Measurements from ENCODE around the gene ESPL1.
"Not testable (repeated sequence)": the region's sequence is repeated elsewhere in the genome, so short reads cannot be mapped to it uniquely, and the experiment has no call there.

ESPL1 gene

DNA sequence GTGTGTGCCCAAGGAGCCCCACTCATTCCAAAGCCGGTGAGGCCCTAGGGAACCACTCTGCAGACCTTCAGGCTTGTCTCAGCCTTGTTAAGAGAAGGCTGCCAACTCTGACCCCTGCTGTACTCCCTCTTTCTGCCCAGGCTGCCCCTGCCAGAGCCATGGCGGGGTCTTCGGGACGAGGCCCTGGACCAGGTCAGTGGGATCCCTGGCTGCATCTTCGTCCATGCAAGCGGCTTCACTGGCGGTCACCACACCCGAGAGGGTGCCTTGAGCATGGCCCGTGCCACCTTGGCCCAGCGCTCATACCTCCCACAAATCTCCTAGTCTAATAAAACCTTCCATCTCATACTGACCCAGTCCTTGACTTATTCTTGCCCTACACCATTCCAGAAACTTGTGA, 38.7 kb downstream of the ESPL1 start:
- DNase-seq = no peak

DNA sequence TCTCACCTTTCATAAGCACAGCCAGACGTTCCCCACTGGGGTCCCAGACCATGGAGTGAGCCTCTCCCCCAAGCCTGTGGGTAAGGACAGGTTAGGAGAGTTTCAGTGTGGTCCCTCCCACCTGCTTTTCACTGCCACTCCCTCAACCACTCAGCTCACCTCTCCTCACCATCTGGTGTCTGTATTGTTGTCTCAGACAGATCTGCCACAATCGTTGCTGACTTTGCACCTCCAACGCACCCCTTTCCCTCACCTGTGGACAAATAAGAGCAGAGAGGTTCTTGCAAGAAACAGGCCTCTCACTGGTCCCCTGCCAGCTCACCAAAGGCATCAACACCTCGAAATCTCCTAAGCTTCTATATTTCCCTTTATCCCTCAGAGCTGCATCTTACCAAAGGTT, 40.2 kb downstream of the ESPL1 start:
- no peak for DNase-seq

DNA sequence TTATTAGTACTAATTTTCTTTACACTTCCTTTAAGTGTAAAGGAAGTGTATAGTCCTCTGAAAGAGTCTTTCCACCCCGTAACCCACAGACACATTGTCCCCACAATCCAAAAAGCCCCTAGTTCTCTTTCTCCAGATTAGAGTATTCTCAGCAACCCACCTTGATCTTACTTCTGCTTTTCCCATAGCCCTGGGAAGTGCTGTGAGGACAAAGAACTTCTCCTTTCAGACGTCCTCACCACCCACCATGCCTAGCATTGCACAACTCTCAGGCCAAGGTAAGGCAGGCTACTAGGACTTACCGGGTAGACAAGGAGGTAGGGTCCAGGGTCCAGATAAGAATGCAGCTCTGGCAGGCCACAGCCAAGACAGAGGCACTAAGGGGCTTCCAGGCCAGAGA, 45.9 kb downstream of the ESPL1 start:
- no peak for DNase-seq

DNA sequence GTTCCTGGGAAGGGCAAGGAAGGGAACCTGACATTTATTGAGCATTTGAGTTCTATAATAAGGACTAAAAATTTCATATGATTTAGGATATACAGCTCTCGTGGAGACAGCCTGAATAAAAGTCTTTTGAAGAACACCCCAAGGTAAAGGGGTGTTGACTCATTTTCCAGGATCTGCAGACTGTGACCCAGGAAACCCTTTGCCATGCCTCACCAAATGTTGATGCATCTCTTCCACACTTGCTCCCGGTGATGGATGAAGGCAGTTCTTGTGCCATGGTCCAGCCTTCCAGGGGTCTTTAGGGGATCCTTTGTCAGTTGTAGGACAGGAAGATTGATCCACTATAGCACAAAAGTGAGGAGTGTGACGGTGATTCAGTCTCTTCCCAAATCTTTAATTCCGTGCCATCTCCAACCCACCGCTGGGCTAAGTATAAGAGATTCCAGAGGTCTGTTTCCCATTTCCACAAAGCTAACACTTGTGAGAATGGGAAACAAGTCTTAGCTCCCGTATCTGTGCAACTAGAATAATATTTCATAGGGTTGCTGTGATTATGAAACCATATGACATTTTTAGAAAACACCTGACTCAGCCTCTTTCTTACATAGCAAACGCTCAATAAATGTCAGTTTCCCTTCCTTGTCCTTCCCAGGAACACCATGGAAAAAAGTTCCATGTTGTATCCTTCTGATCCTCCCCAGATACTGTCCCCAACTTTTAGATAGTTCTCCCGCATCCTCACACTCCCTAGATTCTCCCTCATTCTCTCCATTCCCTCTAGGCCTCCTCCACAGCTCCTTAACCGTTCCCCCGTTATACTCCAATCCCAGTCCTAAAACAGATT, 52.5 kb downstream of the ESPL1 start:
- DNase-seq = no peak

DNA sequence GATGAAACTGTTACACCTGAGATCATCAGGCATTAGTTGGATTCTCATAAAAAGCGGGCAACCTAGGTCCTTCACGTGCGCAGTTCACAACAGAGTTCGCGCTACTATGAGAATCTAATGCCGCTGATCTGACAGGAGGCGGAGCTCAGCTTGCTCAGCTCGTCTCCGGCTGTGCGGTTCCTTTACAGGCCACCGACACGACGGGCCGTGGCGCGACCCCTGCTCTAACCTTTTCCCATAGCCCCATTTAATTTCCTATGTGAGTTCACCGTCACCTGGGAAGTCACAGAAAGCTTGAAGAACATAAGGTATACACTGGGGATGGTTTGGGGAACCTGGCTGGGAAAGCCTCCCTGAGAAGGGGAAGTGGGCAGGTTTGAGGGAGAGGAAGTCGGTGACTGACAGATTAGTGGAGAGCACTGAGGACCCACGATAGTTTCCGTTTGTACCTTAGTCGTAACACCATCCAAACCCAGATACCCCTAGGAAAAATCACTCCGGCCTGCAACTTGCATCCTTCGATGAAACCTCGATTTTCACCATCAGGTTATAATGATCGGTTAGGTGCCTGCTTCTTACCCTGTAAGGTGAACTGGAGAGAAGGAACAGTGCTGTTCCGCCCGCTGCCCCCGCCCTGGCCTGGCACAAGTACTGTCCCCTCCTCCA, 56.1 kb downstream of the ESPL1 start:
- DNase-seq = no peak

DNA sequence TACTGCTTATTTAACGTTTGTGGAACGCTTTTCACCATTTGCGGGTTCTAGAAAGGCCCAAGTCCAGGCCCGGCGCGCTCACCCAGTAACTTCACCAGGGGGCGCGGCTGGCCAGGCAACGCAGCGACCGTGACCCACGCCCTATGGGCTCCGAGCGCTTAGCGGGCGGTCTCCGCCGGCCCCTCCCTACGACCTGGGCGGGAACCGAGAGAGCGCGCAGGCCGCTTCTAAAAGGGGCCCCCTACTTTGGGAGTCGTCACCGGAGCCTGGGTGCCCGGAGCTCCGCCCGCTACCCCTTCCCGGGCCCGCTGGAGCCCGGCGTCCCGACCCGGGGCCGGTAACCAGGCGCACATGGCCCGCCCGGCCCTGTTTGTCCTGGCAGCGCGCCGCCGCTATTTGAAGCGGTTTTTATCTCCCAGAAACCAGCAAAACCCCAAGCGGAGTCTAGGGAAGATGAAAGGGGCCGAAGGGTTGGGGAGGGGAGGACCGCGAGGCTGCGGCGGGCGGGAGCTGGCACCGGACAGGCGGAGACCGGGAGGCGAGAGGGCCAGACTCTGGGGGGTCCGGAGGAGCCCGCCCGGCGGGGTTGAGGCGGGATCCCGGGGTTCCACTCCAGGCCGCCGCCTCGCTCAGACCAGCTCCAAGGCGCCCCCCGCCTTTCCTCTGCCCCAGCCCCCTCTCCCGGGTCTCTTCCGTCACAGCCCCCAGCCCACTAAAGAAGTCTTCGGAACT, 56.8 kb downstream of the ESPL1 start:
- DNase-seq = peak; percentile 61

DNA sequence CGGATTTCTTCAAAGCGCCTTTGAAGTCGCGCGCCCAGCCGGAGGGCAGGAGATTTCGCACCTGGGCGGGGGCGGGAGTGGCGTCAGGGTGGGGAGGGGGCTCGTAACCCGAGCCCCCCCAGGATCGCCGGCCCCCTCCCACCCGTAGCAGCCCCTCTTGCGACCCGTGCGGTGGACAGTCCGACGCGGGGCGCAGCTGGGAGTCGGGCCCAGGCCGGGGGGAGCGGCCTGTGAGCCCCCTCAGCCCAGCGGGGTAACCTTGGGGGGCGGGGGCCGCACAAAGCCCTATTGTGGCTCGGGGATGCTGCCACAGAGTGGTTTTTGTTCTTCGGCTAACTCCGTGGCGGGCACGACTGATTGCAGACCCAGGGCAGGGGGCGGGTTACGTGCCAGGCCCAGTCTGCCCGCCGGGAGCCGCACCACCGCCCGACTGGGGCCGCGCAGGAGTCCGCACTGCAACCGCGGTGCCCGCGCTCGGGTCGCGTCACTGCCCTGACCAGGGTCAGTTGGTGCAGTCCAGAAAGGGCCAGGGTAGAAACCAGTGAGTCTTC, 57.5 kb downstream of the ESPL1 start:
- DNase-seq = no peak

DNA sequence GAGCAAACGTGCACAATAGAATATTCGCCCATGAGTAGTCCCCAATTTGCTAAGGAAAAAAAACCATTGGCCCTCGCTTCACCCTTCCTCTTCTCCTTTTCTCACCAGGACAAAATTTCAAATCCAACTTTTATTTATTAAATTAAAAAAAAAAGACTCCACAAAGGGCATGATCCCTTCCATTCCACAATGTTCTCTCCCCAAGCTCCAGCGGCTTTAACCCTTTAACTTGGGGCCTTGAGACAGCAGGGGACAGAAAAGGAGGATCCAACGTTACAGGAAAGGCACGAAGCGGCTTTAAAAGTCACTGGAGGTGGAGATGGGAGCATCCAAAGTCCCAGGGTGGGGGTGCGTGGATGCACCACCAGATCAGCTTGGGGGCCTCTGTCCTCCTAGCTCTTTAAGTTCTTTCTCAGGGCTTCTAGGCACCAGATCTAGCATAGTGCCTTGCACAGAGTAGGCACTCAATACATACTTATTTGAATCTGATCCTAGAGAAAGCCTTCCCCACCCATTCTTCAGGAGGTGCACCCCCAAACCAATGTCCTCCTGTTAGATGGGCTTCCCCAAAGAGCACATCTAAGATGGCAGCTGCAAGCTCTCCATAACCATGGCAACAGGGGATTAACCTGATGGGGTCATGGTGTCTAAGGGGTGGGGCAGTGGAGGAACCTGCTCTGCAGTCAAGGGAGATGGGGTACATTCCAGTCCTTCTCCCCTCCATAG, 58.5 kb downstream of the ESPL1 start:
- DNase-seq = no peak

DNA sequence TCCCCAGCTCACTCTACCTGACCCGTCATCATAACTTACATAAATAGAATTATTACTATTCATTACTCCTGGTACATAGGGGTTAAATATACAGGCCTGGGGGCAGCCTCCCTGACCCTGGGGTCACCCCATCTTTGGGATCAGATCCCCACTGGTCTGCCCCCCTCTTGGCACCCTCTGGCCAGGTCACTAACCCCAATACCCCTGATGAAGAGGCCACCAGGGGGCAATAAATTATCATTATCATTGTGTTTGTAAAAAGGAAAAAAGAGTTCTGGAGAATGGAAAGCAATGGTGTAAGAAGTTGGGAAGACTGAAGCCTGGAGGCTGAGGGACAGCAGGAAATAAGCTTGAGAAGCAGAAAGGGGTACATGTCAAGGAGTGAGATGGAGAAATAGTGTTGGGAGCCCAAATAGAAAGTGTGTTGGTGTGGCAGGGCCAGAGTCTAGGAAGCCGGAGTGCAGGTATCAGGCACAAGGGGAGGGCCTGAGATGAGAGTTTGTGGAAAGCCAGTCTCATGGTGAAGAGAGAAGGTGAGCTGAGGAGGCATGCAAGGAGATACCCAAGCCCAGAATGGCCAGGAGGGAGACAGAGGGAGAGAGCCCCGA, 59.4 kb downstream of the ESPL1 start:
- DNase-seq = no peak

DNA sequence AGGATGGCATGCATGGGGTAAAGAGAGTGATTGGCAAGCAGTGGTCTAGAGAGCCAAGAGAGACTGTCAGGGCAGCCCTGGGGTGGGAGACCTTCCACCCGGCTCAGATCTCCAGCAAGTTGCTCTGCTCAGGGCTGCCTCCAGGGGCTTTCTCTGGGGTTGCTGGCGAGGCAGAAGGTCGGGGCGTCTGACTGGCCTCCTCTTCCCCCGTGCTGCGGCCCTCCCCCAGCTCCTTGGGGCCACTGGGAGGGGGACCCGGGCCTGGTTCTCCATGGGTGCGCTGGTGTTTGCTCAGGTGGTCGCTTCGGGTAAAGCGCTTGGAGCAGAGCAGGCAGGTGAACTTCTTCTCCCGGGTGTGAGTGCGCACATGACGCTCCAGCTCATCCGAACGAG, 59.9 kb downstream of the ESPL1 start:
- no peak for DNase-seq

DNA sequence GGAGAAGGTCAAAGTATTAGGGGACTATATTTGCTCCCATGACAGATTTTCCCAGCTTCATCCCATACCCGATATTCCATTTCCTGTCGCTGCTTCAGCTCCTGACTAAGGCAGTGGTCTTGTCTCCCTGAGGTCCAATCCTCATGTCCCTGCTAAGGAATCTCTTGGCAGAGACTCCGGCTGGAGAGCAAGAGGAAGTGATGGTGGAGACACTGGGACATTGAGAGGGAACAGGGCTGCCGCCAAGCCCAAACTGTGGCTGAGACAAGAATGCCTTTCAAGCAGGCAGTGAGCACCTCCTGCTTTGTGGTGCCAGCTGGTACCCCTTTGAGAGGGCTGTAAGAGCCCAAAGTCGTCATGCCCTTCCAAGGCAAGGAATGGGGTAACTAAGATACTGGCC, 62.6 kb downstream of the ESPL1 start:
- no peak for DNase-seq

DNA sequence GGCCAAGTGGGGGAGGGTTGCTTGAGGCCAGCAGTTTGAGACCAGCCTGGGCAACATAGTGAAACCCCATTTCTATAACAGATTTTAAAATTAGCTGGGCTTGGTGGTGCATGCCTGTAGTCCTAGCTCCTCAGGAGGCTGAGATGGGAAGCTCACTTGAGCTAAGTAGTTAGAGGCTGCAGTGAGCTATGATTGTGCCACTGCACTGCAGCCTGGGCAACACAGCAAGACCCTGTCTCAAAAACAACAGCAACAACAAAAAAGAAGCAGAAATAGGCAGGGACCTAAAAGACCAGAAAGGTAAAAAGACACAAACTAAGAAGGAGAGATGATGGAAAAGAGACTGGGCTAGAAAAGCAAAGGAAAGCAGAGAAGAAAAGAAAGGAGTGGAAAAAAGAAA, 64.2 kb downstream of the ESPL1 start:
- DNase-seq = not testable (repeated sequence)

DNA sequence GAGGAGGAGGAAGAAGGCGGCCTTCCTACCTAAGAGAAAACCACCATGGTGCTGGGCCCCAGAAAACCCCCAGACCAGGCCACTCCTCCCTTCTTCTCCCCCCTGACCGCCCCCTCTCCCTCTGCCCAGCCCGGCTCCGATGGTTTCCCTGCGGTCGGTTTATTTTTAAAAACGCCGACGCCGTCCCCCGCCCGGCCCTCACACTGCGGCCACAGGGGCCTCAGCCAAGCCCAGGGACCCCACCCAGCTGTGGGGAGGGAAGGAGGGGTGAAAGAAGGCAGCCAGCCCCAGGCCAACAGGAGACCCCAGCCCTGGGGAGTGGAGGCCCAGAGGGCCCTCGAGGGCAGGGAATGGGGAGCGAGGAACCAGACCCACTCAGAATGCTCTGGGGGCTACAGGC, 64.6 kb downstream of the ESPL1 start:
- no peak for DNase-seq

DNA sequence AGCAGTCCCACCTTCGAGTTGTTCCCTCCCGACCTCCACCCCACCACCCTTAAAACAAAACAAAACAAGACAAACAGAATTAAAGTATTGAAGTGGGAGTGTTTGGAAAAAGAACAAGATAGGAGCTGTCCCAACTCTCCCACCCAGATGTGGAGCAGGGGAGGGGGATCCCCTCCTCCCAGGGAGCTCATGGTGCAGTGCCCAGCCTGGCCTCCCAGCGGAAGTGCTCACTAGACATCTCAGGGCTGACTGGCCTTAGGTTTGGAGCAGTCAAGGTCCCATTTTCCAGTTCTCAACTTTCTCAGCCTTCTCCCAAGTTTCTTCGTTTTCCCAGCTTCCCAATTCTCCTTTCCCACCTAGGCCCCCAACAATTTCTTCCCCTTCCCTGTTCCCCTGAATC, 65.2 kb downstream of the ESPL1 start:
- no peak for DNase-seq

DNA sequence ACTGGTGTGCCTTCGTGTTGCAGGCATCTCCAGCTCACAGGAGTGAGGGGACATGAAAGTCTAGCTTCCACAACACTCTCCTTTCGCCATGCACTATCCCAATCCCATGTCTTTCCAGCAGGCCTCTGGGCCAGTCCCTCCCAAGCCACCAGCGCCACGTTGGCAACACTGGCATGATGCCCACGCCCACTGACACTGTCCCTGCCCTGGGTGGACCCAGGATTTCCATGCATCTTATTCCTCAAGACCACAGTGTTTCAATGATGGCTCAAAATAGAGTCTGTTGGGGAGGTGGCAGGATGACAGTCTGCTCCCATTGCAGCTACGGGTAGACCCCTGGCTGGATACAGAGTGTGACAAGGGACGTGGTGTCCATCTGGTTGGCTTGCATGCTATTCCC, 65.7 kb downstream of the ESPL1 start:
- DNase-seq = no peak

DNA sequence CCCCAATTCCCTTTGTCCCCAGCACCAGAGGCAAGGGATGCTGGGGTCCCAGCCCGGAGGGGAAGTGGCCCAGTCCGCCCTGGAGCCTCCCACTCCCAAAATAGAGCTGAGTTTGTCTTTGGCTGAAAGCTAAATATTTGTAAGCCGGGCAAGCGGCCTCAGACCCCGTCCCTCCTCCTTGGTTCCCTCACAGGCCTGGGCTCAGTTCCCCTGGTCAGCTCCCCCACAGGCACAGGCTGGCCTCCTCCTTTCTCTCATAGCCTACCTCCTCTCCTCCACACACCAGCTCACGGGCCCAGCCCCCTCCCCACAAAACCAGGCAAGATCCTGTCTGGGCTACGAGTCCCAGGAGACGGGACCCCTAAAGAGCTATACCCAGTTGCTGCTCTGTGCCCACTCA, 66.7 kb downstream of the ESPL1 start:
- DNase-seq = no peak

DNA sequence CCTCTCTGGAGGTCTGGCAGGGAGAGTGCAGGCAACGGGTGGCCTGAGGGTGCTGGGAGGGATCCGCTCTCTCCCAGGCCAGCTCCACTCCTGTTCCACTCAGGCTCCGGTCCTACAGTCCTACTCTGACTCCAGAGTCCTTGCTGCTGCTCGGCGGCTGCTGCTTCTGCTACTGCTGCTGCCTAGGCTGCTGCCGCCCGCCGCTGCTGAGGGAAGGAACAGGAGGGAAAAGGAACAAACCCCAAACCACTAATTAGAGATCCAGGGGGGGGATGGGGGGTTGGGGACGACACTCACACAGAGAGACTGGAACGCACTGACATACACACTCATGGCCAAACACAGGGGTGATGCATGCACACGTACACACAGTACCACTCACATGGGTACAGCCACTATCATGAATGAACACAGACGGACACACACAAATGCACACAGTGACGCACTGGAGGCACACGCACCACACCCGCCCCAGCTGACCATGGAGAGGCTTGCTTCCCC, 68.1 kb downstream of the ESPL1 start, which contains the start of gene SP7:
Gene SP7 (minus strand): TSS at position 174 of the 501 bp plus-strand sequence. CDS start 708 bp downstream, outside the sequence.
- no peak for DNase-seq

DNA sequence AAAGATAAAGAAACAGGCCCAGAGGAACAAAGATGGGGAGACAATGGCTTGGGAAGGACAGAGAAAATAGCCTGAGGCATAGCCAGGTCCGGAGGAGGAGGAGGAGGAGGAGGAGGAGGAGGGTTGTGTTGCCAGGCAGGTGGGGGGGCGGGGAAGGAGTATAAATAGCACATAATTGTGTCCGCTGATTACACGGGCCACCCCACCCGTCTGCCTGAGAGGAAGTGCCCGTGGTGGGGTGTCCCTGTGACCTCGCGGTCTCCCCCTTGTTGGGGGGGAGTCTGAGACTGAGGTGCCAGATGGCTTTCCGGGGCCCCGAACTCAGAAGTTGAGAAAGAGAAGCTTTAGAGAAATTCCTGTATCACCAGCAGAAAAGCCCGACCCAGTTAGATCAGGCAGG, 69.9 kb downstream of the ESPL1 start:
- no peak for DNase-seq

DNA sequence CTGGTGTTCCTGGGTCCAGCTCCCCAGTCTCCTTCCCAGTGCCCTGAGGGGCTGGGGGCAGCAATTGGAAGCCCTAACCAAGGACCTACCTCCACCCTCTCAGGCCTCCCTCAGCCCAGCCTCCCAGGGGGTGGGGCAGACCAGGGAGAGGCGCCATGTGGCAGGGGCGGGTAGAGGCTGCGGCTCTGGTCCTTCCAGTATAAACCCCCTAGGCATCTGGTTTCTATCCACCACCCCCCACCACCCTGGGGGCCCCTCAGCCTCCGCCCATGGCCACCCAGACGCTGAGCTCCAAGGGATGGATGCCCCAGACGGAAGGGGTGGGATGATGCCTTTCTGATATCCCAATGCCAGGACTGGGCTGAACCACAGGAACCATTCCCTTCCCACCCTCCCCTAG, 70.8 kb downstream of the ESPL1 start:
- no peak for DNase-seq

DNA sequence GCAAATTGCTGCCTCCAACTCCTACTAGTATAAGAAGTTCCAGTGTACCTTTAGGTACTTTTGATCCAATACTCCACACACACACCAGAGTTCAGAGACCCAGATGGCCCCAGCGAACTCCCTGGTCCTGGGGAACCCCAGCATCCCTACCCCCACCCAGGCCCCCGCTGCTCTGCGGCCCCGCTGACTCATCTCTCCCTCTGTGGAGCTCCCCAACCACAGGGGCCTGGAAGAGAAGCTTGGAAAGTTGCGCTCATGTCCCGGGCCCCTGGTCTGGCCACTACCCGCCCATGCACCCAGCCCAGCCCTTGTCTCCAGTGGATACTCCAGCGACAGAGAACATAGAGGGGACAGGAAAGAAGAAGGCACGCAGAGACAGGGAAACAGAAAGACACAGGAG, 72.3 kb downstream of the ESPL1 start:
- no peak for DNase-seq
